H1 (cell line): ENCODE data around the gene CST11. TPM values are rescaled to one million over a fixed set of nuclear protein-coding genes. Genes with fewer than 3 reads are reported as not detected.
A peak's percentile ranks its signal among the peaks of the same experiment; 100 is the strongest.
"Not testable (repeated sequence)": the region's sequence is repeated elsewhere in the genome, so short reads cannot be mapped to it uniquely, and the experiment has no call there.

Source experiments
- CTCF ChIA-PET: fragments of 300-600 bp; sonication (Branson Sonifier 250); formaldehyde crosslinking; loops from one replicate; lab custom pipeline; 2021; ENCODE audit not compliant: partially characterized antibody; lab: Charles Lee
- POLR2A ChIA-PET: fragments of 300-600 bp; sonication (Branson Sonifier 250); formaldehyde crosslinking; loops from one replicate; lab custom pipeline; 2021; ENCODE audit warnings: inconsistent platforms; ENCODE audit not compliant: partially characterized antibody; lab: Charles Lee
- DNase-seq, 2 experiments: peaks; one replicate each; pipeline versions ENCODE4 v3.0.0 to v3.0.0-alpha.2; 2010 to 2022; ENCODE audit warnings: low spot score in 2 of 2, low read depth in 1 of 2, mixed read lengths in 1 of 2
- FAIRE-seq: peaks from 2 replicates; lab custom pipeline; 2011; peaks lifted over from hg19 to GRCh38; lab: Jason Lieb, UNC
- H2AFZ ChIP-seq: 2 replicates; pipeline ENCODE4 v1.8.1; 2012; ENCODE audit warnings: low read length, inconsistent platforms
- H2AK5ac ChIP-seq: 2 replicates; pipeline ENCODE4 v1.6.1; 2013; ENCODE audit warnings: low read depth, low read length
- H2BK120ac ChIP-seq: replicated peaks from 2 replicates; pipeline ENCODE3; 2013; ENCODE audit warnings: low read depth, low read length, inconsistent platforms
- H2BK12ac ChIP-seq: 2 replicates; pipeline ENCODE4 v1.6.1; 2013; ENCODE audit warnings: low read depth, low read length
- H2BK15ac ChIP-seq: 2 replicates; pipeline ENCODE4 v1.6.1; 2013; ENCODE audit warnings: low read length
- H2BK20ac ChIP-seq: 2 replicates; pipeline ENCODE4 v1.6.1; 2013; ENCODE audit warnings: low read length
- H2BK5ac ChIP-seq: 2 replicates; pipeline ENCODE4 v1.6.1; 2013; ENCODE audit warnings: low read depth, low read length
- H3K14ac ChIP-seq: 2 replicates; pipeline ENCODE4 v1.6.1; 2013; ENCODE audit warnings: inconsistent platforms; ENCODE audit not compliant: insufficient read length
- H3K18ac ChIP-seq: 2 replicates; pipeline ENCODE4 v1.6.1; 2013; ENCODE audit warnings: low read length; ENCODE audit errors: extremely low read depth
- H3K23ac ChIP-seq: 2 replicates; pipeline ENCODE4 v1.6.1; 2013; ENCODE audit warnings: inconsistent platforms; ENCODE audit not compliant: insufficient read length
- H3K23me2 ChIP-seq: 2 replicates; pipeline ENCODE4 v1.6.1; 2013; ENCODE audit warnings: low read depth, low read length
- H3K27ac ChIP-seq: 2 replicates; pipeline ENCODE4 v1.6.1; 2011; ENCODE audit warnings: low read depth, low read length, inconsistent platforms
- H3K27me3 ChIP-seq, 4 experiments: replicated peaks in 1 of 4; 1 replicate in 1 of 4; 2 replicates in 3 of 4; pipeline versions ENCODE4 v1.6.1 to v1.8.1; 2011 to 2013; ENCODE audit warnings: low read length in 3 of 4, mild to moderate bottlenecking in 3 of 4, inconsistent platforms in 2 of 4, mixed read lengths in 2 of 4, moderate library complexity in 1 of 4; ENCODE audit not compliant: control insufficient read depth in 3 of 4, insufficient read depth in 3 of 4; ENCODE audit errors: extremely low read depth in 1 of 4
- H3K36me3 ChIP-seq, 4 experiments: 2 replicates each; pipeline versions ENCODE4 v1.6.1 to v1.8.1; 2011 to 2013; ENCODE audit warnings: mild to moderate bottlenecking in 4 of 4, low read length in 3 of 4, moderate library complexity in 2 of 4, control low read depth in 1 of 4, inconsistent platforms in 1 of 4; ENCODE audit not compliant: insufficient read depth in 4 of 4, control insufficient read depth in 2 of 4
- H3K4ac ChIP-seq: replicated peaks from 2 replicates; pipeline ENCODE3; 2013; ENCODE audit warnings: low read length, low read depth, mixed read lengths, inconsistent platforms; ENCODE audit not compliant: insufficient read length
- H3K4me1 ChIP-seq, 4 experiments: replicated peaks in 1 of 4; 1 replicate in 1 of 4; 2 replicates in 3 of 4; pipeline versions ENCODE4 v1.6.1 to v1.8.1; 2011 to 2013; ENCODE audit warnings: low read length in 3 of 4, inconsistent platforms in 2 of 4, mixed read lengths in 1 of 4; ENCODE audit not compliant: insufficient read depth in 4 of 4, control insufficient read depth in 3 of 4
- H3K4me2 ChIP-seq, 2 experiments: 2 replicates each; pipeline versions ENCODE4 v1.6.1 to v1.8.1; 2011 to 2013; ENCODE audit warnings: low read depth in 2 of 2, low read length in 2 of 2, control low read depth in 1 of 2, inconsistent platforms in 1 of 2, mild to moderate bottlenecking in 1 of 2; ENCODE audit not compliant: insufficient read depth in 1 of 2
- H3K4me3 ChIP-seq, 4 experiments: fragments of 200-600, 300-600 bp in 1 of 4; sonication (generic), shearing (Covaris generic), sonication (Bioruptor Twin) in 1 of 4; 2 replicates each; pipeline versions ENCODE4 v1.5.1 to v1.8.1; 2011 to 2016; ENCODE audit warnings: low read length in 4 of 4, low read depth in 3 of 4, control low read depth in 2 of 4, inconsistent platforms in 2 of 4, mild to moderate bottlenecking in 2 of 4, mixed read lengths in 1 of 4, moderate library complexity in 1 of 4; ENCODE audit not compliant: insufficient read depth in 2 of 4; ENCODE audit errors: extremely low read depth in 1 of 4
- H3K56ac ChIP-seq: replicated peaks from 2 replicates; pipeline ENCODE3; 2013; ENCODE audit warnings: low read depth, mild to moderate bottlenecking, mixed read lengths, low read length, inconsistent platforms; ENCODE audit not compliant: insufficient read length
- H3K79me1 ChIP-seq: 2 replicates; pipeline ENCODE4 v1.6.1; 2013; ENCODE audit warnings: low read depth, low read length, control low read depth
- H3K79me2 ChIP-seq, 2 experiments: 2 replicates each; pipeline versions ENCODE4 v1.6.1 to v1.8.1; 2012 to 2013; ENCODE audit warnings: low read length in 2 of 2, mild to moderate bottlenecking in 2 of 2, inconsistent platforms in 1 of 2; ENCODE audit not compliant: insufficient read depth in 2 of 2, control insufficient read depth in 1 of 2
- H3K9ac ChIP-seq, 4 experiments: replicated peaks in 1 of 4; 1 replicate in 1 of 4; 2 replicates in 3 of 4; pipeline versions ENCODE4 v1.6.1 to v1.8.1; 2011 to 2013; ENCODE audit warnings: low read depth in 3 of 4, low read length in 3 of 4, control low read depth in 2 of 4, mild to moderate bottlenecking in 2 of 4, moderate library complexity in 2 of 4, inconsistent platforms in 1 of 4; ENCODE audit errors: extremely low read depth in 1 of 4
- H3K9me3 ChIP-seq, 2 experiments: 2 replicates each; pipeline versions ENCODE4 v1.6.1 to v1.8.1; 2012 to 2013; ENCODE audit warnings: mild to moderate bottlenecking in 2 of 2, moderate library complexity in 2 of 2, control low read depth in 1 of 2, inconsistent platforms in 1 of 2, low read depth in 1 of 2, low read length in 1 of 2, mixed read lengths in 1 of 2; ENCODE audit not compliant: insufficient read depth in 2 of 2
- H4K20me1 ChIP-seq, 2 experiments: replicated peaks in 1 of 2; 2 replicates each; pipeline versions ENCODE3 to v1.8.1; 2011 to 2013; ENCODE audit warnings: inconsistent platforms in 2 of 2, low read length in 2 of 2, mild to moderate bottlenecking in 1 of 2; ENCODE audit not compliant: insufficient read depth in 2 of 2, control insufficient read depth in 1 of 2
- H4K5ac ChIP-seq: 2 replicates; pipeline ENCODE4 v1.6.1; 2013; ENCODE audit warnings: low read length, low read depth, mixed read lengths, inconsistent platforms; ENCODE audit not compliant: insufficient read length
- H4K8ac ChIP-seq: 2 replicates; pipeline ENCODE4 v1.8.0; 2013; ENCODE audit warnings: mild to moderate bottlenecking, moderate library complexity, low read length, inconsistent platforms; ENCODE audit not compliant: insufficient read depth; ENCODE audit errors: extremely low read depth
- H4K91ac ChIP-seq: replicated peaks from 2 replicates; pipeline ENCODE3; 2013; ENCODE audit warnings: low read length, mixed read lengths, inconsistent platforms; ENCODE audit not compliant: insufficient read length
- KDM1A ChIP-seq: fragments of 200-600, 300-600 bp; sonication (generic); IDR thresholded peaks from 2 replicates; pipeline ENCODE4 v1.7.1; 2016; ENCODE audit warnings: mild to moderate bottlenecking, low read length, borderline replicate concordance
- WGBS, 2 experiments: shearing (Covaris generic) in 1 of 2; methylation state at CpG; one replicate each; pipeline versions ENCODE4 v1.1.6 to v1.1.7; 2013 to 2015; ENCODE audit warnings: low lambda C conversion rate in 2 of 2, mixed read lengths in 2 of 2, inconsistent platforms in 1 of 2, low coverage in 1 of 2, missing lambda C conversion rate in 1 of 2; ENCODE audit not compliant: insufficient replicate concordance in 2 of 2, insufficient coverage in 1 of 2, insufficient read length in 1 of 2; ENCODE audit errors: extremely low coverage in 1 of 2, missing lambda C conversion rate in 1 of 2; 5-methylcytosine and 5-hydroxymethylcytosine counted together
- polyA plus RNA-seq, 7 experiments: library from polyadenylated mRNA; depleted of rRNA in 3 of 7; stranded (reverse) in 5 of 7; unstranded in 2 of 7; fragments of >200 nt in 5 of 7; fragments of 200-250 nt in 2 of 7; gene quantifications; 1 replicate in 5 of 7; 2 replicates in 1 of 7; 4 replicates in 1 of 7; pipeline versions ENCODE4 v1.2.1 to v1.2.3, GENCODE V29; 2011 to 2013; ENCODE audit warnings: missing spikeins in 2 of 7, mixed read lengths in 2 of 7
- total RNA-seq: library from RNA; stranded (reverse); fragmentation: NEBNext Ultra II Directional; extraction: Animal tissue kit (Norgen Biotek cat#: 25700); gene quantifications from 2 replicates; pipeline ENCODE4 v1.2.1, GENCODE V29; 2021

Gene CST11
- total and polyA plus RNA-seq, 2 of the 8 experiments (the other 6 are each of a cell fraction or from before 2014, with no cell fraction given) = 2.0 TPM; not detected in 1

DNA sequence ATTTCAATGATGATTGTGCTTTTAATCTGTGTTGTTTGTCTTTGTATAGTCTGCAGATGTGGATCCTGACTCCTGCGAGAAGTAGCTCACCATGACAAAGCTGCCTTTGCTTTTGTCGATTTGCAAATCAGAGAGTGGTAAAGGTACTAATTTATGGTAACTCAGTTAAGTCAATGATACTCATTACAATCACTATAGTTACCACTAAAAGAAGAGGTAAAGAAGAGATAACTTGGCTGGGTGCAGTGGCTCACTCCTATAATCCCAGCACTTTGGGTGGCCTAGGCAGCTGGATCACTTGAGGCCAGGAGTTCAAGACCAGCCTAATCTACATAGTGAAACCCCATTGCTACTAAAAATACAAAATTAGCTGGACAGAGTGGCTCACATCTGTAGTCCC, 20.6 kb upstream of the CST11 start:
- H2BK20ac ChIP-seq, H3K27ac ChIP-seq, H2AFZ ChIP-seq, H2AK5ac ChIP-seq, H3K56ac ChIP-seq, FAIRE-seq, H3K36me3 ChIP-seq, H2BK12ac ChIP-seq, H2BK15ac ChIP-seq, H3K4ac ChIP-seq, H3K23me2 ChIP-seq, H3K4me3 ChIP-seq, H4K91ac ChIP-seq, CTCF ChIA-PET, H4K8ac ChIP-seq, H3K79me2 ChIP-seq, H3K23ac ChIP-seq, H3K27me3 ChIP-seq, H3K14ac ChIP-seq, H3K9ac ChIP-seq, H3K9me3 ChIP-seq, H3K79me1 ChIP-seq, H3K18ac ChIP-seq, H4K20me1 ChIP-seq, H4K5ac ChIP-seq: not testable (repeated sequence)
- H2BK120ac ChIP-seq = peak overlapping the region; percentile 54
- 3% methylated on average over 2 of the region's 2 CpGs; no CpG with 5 or more reads in 1 of the 2 experiments for WGBS, 2 experiments
- peak overlapping the region in 1 of 2 experiments; percentile 2; a peak in 2 of 4 replicates for H3K4me2 ChIP-seq
- H2BK5ac ChIP-seq = peak overlapping the region; percentile 69; the same call in 1 of the 2 replicates
- POLR2A ChIA-PET = interaction anchor here (1.2 kb wide), 1 partner anchor 50 kb away, joined by 3 read pairs; no protein-coding TSS in a partner anchor
- H3K4me1 ChIP-seq = peaks cover 0 to 14% (median 5%) of the 10 kb centered on the region in 4 experiments; a peak in 4 of 7 replicates
- peak; percentile 41; the same call in 1 of the 2 replicates for TF ChIP-seq KDM1A
- peak in 1 of 2 experiments; percentile 58 for DNase-seq
